Measurements from ENCODE around the gene RBM19.
"Not testable (repeated sequence)": the region's sequence is repeated elsewhere in the genome, so short reads cannot be mapped to it uniquely, and the experiment has no call there.

RBM19 gene

DNA sequence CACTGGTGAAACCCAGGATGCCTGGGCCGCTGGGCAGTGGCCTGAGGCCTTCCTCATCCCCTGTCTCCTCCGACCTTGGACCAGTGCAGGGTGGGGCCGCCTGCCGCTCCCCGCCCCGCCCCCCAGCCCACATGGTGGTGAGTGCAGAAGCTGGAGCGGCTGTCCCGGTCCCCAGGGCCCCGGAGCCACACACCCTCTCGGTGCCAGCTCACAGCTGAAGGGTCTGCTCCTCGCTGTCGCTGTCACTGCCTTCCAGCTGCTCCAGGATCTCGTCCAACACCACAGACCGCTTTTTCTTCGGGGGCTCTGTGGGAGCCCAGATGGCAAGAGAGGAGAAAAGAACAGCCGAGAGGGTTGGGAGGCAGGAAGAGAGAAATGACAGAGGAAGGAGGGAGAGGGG, 143.1 kb downstream of the RBM19 start:
- FAIRE-seq (no peak), DNase-seq (ENCODE audit: extremely low spot score, insufficient read length, low read depth) (no peak)

DNA sequence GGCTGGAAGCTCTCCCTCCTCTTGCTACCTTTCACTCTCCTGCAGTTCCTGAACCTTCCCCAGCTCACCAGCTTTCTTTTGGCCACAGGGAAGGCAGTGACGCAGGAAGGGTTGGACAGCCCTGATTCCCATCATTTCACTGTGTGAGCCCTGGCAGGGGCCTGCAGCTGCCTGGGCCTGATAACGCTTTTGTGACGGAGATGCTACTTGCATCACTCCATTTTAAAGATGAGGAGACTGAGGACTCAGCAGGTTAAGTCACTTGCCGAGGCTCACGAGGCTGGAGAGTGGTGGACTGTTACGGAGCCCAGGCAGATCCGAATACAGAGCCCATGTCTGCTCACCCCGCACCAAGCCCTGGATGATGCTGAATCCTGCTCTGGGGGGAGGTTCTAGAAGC, 145.3 kb downstream of the RBM19 start:
- DNase-seq (ENCODE audit: extremely low spot score, insufficient read length, low read depth) (no peak), FAIRE-seq (no peak)

DNA sequence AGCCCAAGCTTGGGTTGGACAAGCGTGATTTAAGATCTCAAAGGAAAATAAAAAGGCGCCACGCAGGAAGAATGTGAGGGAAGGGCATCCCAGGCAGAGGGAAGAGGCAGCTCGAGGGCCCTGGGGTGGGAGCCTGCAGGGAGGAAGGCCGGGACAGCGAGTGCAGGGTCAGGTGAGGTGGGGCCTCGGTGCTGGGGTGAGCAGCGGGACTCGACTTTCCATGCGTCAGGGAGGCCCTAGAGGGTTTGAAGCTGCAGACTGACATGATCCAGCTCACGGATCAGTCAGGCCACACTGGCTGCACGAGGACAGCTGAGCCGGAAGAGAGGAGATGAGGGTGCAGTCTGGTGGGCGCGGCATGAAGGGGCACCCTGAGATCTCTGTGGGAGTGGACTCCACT, 145.8 kb downstream of the RBM19 start:
- DNase-seq (ENCODE audit: extremely low spot score, insufficient read length, low read depth): no peak
- FAIRE-seq: no peak

DNA sequence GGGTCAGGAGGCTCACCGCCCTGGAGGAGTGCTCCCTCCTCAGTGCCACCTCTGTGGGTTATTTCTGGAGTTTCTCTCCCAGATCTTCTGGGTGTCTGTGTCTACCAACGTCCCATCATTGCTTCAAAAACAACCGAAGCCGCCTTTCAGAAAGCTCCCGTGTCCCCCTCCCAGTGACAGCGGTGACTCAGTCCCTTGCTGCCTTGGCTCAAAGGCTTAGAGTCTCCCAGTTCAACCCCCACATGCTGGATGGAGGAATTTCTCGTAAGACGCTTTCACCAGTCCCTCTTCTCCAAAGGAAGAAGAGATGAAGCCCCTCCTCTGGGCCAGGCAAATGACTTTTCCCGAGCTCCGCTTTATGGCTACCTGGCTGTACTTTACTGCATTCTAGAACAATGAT, 146.6 kb downstream of the RBM19 start:
- DNase-seq (ENCODE audit: extremely low spot score, insufficient read length, low read depth) (no peak), FAIRE-seq (no peak)

DNA sequence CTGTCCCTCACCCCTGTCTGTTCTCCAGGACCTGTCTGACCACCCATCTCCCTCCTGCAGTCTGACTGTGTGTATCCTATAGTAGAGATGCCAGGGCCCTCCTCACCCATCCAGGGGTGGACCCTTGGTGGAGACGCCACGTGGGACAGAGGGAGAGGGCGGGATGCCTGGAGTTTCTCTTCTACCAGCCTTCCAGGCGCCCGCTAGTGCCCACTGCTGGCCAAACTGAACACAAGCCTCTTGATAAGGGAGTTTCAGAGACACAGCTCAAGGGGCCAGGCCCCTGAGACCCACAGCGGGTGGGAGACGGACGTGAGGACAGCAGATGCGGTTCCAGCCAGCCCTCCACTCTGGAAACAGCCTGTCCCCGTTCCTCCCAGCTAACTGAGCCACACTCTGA, 147.3 kb downstream of the RBM19 start:
- no peak for FAIRE-seq
- DNase-seq (ENCODE audit: extremely low spot score, insufficient read length, low read depth): no peak

DNA sequence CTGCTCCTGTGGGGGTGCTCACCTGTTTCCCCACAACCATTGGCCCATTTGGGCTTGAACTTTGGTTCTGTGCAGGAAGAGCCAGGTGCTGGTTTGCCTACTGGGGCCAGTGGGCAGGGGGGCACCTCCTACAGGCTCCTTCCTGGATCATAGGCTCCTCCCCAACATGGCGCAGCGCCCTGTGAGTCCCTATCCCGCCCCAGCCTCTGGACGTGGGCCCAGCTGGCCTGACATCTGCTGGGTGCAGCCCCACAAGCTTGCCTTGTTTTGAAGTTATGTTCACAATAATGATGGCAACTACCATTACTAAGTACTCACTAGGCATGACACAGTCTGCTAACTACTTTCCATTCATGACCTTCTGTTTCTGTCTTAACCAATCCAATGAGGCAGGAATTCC, 147.8 kb downstream of the RBM19 start:
- no peak for DNase-seq (ENCODE audit: extremely low spot score, insufficient read length, low read depth)
- no peak for FAIRE-seq

GRCh38 chr12:113816866-113817265, 149.3 kb downstream of the RBM19 start:
- FAIRE-seq (no peak), DNase-seq (ENCODE audit: extremely low spot score, insufficient read length, low read depth) (no peak)

GRCh38 chr12:113815031-113815430, 151.1 kb downstream of the RBM19 start:
- no peak for DNase-seq (ENCODE audit: extremely low spot score, insufficient read length, low read depth)
- FAIRE-seq: no peak

GRCh38 chr12:113813229-113813541, 152.9 kb downstream of the RBM19 start:
- FAIRE-seq: no peak

GRCh38 chr12:113812411-113813228, 153.5 kb downstream of the RBM19 start:
- FAIRE-seq: no peak
- no peak for DNase-seq (ENCODE audit: extremely low spot score, insufficient read length, low read depth)

More at GRCh38 chr12:113813229-113813541, 152.9 kb downstream of the RBM19 start:
- no peak for DNase-seq (ENCODE audit: extremely low spot score, insufficient read length, low read depth)

DNA sequence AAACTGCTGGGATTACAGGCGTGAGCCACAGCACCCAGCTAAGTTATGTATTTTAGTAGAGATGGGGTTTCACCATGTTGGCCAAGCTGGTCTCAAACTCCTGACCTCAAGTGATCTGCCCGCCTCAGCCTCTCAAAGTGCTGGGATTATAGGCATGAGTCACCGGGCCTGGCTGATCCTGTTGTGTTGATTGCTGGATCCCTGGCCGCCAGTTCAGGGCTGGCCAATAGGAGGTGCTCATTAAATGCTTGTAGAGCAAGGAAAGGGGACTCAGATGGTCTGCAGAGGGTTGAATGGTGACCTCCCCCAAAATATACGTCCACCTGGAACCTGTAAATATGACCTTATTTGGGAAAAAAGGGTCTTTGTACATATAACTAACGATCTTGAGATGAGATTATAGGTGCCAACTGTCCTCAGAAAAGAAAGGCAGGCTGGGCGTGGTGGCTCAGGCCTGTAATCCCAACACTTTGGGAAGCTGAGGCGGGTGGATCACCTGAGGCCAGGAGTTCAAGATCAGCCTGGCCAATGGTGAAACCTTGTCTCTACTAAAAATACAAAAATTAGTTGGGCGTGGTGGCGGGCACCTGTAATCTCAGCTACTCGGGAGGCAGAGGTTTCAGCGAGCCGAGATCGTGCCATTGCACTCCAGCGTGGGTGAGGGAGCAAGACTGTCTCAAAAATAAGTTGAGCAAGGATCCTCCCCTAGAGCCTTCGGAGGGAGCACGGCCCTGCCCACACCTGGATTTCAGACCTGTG, 156.5 kb downstream of the RBM19 start:
- DNase-seq (ENCODE audit: extremely low spot score, insufficient read length, low read depth); FAIRE-seq: not testable (repeated sequence)

- FAIRE-seq: no peak
Measured at GRCh38 chr12:113808095-113808951, 157.8 kb downstream of the RBM19 start.

DNA sequence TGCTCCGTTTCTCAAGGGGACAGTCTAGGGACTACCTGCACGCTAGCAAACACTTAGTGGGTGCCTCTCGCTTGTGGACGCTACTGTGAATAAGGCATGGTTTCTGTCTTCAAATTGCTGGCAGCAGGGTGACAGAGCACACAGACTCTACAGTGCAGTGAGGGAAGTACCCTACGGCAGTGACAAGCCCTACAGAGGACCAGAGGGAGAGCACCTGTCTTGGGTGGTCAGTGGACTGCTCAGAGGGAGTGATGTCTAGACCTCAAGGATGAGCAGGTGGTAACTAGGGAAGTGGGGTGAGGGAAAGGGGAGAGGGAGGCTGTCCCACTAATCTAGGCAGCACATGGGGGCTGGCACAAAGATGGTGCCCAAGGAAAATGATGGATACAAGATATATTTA, 160.5 kb downstream of the RBM19 start:
- FAIRE-seq (no peak), DNase-seq (ENCODE audit: extremely low spot score, insufficient read length, low read depth) (no peak)

More at GRCh38 chr12:113808095-113808951, 157.8 kb downstream of the RBM19 start:
- no peak for DNase-seq (ENCODE audit: extremely low spot score, insufficient read length, low read depth)

- FAIRE-seq (no peak), DNase-seq (ENCODE audit: extremely low spot score, insufficient read length, low read depth) (no peak)
Measured at GRCh38 chr12:113804961-113805600, 161.0 kb downstream of the RBM19 start.

GRCh38 chr12:113803759-113804140, 162.4 kb downstream of the RBM19 start:
- no peak for FAIRE-seq

GRCh38 chr12:113802966-113803758, 163.0 kb downstream of the RBM19 start:
- FAIRE-seq: no peak

More at GRCh38 chr12:113803759-113804140, 162.4 kb downstream of the RBM19 start:
- DNase-seq (ENCODE audit: extremely low spot score, insufficient read length, low read depth): no peak

GRCh38 chr12:113802000-113802749, 163.9 kb downstream of the RBM19 start:
- FAIRE-seq: no peak
- no peak for DNase-seq (ENCODE audit: extremely low spot score, insufficient read length, low read depth)

More at GRCh38 chr12:113802966-113803758, 163.0 kb downstream of the RBM19 start:
- no peak for DNase-seq (ENCODE audit: extremely low spot score, insufficient read length, low read depth)

- no peak for FAIRE-seq
- no peak for DNase-seq (ENCODE audit: extremely low spot score, insufficient read length, low read depth)
Measured at GRCh38 chr12:113800201-113800600, 165.9 kb downstream of the RBM19 start.

- DNase-seq (ENCODE audit: extremely low spot score, insufficient read length, low read depth) (no peak), FAIRE-seq (no peak)
Measured at GRCh38 chr12:113798552-113798951, 167.6 kb downstream of the RBM19 start.

All from GM18507 (cell line).